ENCODE results near the gene PPFIA4.
A peak's percentile ranks its signal among the peaks of the same experiment; 100 is the strongest.

The PPFIA4 gene

DNA sequence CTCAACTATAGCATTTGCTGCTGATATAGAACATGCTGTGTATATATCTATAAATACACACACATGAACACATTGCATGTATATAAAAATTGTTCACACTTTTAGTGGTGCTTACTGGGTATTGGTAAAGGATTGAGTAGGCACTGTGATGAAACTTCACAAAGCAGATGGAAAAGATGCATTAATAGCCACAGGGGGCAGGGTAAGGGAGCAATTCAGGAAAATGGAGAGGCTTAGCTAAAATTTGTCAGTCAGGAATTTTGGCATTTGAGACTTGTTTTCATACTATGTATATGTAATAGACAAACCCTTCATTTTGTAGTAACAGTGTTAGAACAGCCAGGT lies 633 bp upstream of the PPFIA4 start:
- no peak for TF ChIP-seq CTCF (IDR thresholded peaks at IDR 0.05; ENCODE audit: low read depth, low read length)
- no peak overlapping the region for H3K4me3 ChIP-seq (ENCODE audit: low read depth, low read length)
- DNase-seq = no peak
- no peaks in the 10 kb centered on the region for H3K9me3 ChIP-seq (ENCODE audit: severe bottlenecking)
- H3K27ac ChIP-seq = peak overlapping the region; percentile 57
- H3K27me3 ChIP-seq (ENCODE audit: insufficient read depth, low read depth, severe bottlenecking) = no peaks in the 10 kb centered on the region
- peaks cover 62% of the 10 kb centered on the region for H3K36me3 ChIP-seq

DNA sequence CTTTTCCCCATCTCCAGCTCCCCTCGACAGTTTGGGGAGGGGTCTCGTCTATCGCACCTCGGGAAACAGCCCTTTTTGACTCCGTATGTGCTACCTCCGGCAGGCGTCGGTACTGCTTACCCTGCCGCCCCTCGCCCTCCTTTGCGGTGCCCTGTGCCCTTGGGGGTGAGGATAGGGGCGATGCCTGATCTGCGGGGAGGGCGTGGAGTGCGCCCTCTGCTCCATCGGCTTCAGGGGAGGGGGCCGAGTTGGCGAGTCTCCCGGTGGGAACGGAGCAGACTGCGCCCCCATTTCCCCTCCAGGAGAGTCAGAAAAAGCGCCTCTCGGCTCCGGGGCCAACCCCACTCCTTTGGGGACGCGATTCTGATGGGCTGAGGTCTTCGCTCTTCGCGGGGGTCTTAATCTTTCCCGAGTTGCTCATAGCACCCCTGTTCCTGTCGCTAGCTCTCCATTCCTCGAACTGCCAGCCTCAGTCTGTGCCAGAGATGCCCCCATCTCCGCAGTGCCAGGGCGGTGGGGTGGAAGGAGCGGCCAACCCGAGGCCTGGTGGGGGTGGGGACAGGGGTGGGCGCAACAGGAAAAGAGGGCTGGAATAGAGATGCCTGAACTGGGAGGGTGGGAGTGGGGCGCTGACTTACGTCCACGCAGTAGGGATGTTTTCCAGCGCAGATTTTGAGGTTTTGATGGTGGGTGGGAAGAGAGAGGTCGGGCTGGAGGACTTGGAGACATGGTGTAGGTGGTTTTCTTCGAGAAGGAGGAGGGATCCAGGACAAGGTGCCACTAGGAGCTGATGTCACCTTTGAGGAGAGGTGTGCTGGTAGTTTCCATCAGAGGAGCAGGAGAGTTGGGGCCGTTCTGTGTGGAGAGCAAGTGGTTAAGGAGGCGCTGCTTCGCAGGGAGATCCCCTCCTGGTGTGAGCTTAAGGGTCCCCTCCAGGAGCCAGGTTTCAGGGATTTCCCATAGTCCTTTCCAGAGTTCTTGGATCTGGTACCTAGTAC lies 674 bp downstream of the PPFIA4 start:
- Histone ChIP-seq H3K27me3 (ENCODE audit: insufficient read depth, low read depth, severe bottlenecking) (no peaks in the 10 kb centered on the region), H3K4me3 (ENCODE audit: low read depth, low read length) (peak overlapping the region; percentile 82), H3K36me3 (peaks cover 57% of the 10 kb centered on the region), H3K27ac (peak overlapping the region; percentile 91), H3K9me3 (ENCODE audit: severe bottlenecking) (no peaks in the 10 kb centered on the region)
- peak; percentile 44 for DNase-seq
- no peak; the same call in 1 of the 2 replicates for TF ChIP-seq CTCF (IDR thresholded peaks at IDR 0.05; ENCODE audit: low read depth, low read length)

GRCh38 chr1:203028067-203028783 lies 1.9 kb downstream of the PPFIA4 start:
- no peak for TF ChIP-seq CTCF (IDR thresholded peaks at IDR 0.05; ENCODE audit: low read depth, low read length)
- DNase-seq = peak; percentile 46
- Histone ChIP-seq H3K36me3 (peaks cover 48% of the 10 kb centered on the region), H3K4me3 (ENCODE audit: low read depth, low read length) (peak overlapping the region; percentile 82), H3K27me3 (ENCODE audit: insufficient read depth, low read depth, severe bottlenecking) (no peaks in the 10 kb centered on the region), H3K27ac (peak overlapping the region; percentile 91), H3K9me3 (ENCODE audit: severe bottlenecking) (no peaks in the 10 kb centered on the region)

GRCh38 chr1:203028784-203029553 lies 2.7 kb downstream of the PPFIA4 start:
- peak; percentile 97 for DNase-seq
- no peaks in the 10 kb centered on the region for H3K9me3 ChIP-seq (ENCODE audit: severe bottlenecking)
- H3K4me3 ChIP-seq (ENCODE audit: low read depth, low read length) = peak overlapping the region; percentile 82

More at GRCh38 chr1:203028784-203029553, 2.7 kb downstream of the PPFIA4 start:
- H3K27me3 ChIP-seq (ENCODE audit: insufficient read depth, low read depth, severe bottlenecking) = no peaks in the 10 kb centered on the region
- peak overlapping the region; percentile 91 for H3K27ac ChIP-seq
- 0 out of 2 replicates have a peak, but pooled peaks have one; percentile 0 for TF ChIP-seq CTCF (IDR thresholded peaks at IDR 0.05; ENCODE audit: low read depth, low read length)
- H3K36me3 ChIP-seq = peaks cover 40% of the 10 kb centered on the region
